UCSD-AML1 (cell line): ENCODE measurements around the gene USP32.
"Not testable (repeated sequence)": the region's sequence is repeated elsewhere in the genome, so short reads cannot be mapped to it uniquely, and the experiment has no call there.

Experiments
- DNase-seq: peaks from one replicate; lab custom pipeline; 2025; ENCODE audit not compliant: unreplicated experiment; lab: John Stamatoyannopoulos, UW

The USP32 gene

GRCh38 chr17:60379461-60379860, 12.5 kb downstream of the USP32 start:
- DNase-seq: not testable (repeated sequence)

- DNase-seq: not testable (repeated sequence)
Observed at GRCh38 chr17:60378187-60378586, 13.7 kb downstream of the USP32 start.

GRCh38 chr17:60372790-60373483, 19.0 kb downstream of the USP32 start:
- no peak for DNase-seq

- DNase-seq: no peak
Observed at GRCh38 chr17:60371818-60372510, 20.0 kb downstream of the USP32 start.

- no peak for DNase-seq
Observed at GRCh38 chr17:60371416-60371815, 20.5 kb downstream of the USP32 start.

- no peak for DNase-seq
Observed at GRCh38 chr17:60369727-60370126, 22.2 kb downstream of the USP32 start.

GRCh38 chr17:60363700-60364405, 28.1 kb downstream of the USP32 start:
- no peak for DNase-seq

- DNase-seq: no peak
Observed at GRCh38 chr17:60362329-60362728, 29.6 kb downstream of the USP32 start.

- DNase-seq: no peak
Observed at GRCh38 chr17:60361889-60362288, 30.0 kb downstream of the USP32 start.

GRCh38 chr17:60359415-60359814, 32.5 kb downstream of the USP32 start:
- no peak for DNase-seq

- DNase-seq: no peak
Observed at GRCh38 chr17:60358606-60359225, 33.2 kb downstream of the USP32 start.

GRCh38 chr17:60356940-60357339, 35.0 kb downstream of the USP32 start:
- no peak for DNase-seq

- no peak for DNase-seq
Observed at GRCh38 chr17:60355663-60356594, 36.0 kb downstream of the USP32 start.

GRCh38 chr17:60354223-60354622, 37.7 kb downstream of the USP32 start:
- no peak for DNase-seq

GRCh38 chr17:60353773-60354172, 38.2 kb downstream of the USP32 start:
- DNase-seq: no peak

- DNase-seq: no peak
Observed at GRCh38 chr17:60352569-60352968, 39.4 kb downstream of the USP32 start.

- no peak for DNase-seq
Observed at GRCh38 chr17:60352071-60352470, 39.9 kb downstream of the USP32 start.

GRCh38 chr17:60351012-60351695, 40.8 kb downstream of the USP32 start:
- DNase-seq: no peak

GRCh38 chr17:60348616-60349015, 43.3 kb downstream of the USP32 start:
- no peak for DNase-seq

GRCh38 chr17:60345233-60345632, 46.7 kb downstream of the USP32 start:
- DNase-seq: no peak
